Loucy (cell line): ENCODE measurements around the gene PEX14.

ENCODE experiments used
- H2AFZ ChIP-seq: fragments of 200-600 bp; sonication (generic); 2 replicates; pipeline ENCODE4 v1.6.0; 2016; ENCODE audit warnings: antibody characterized with exemption, mild to moderate bottlenecking, low read length, moderate library complexity
- H3F3A ChIP-seq: fragments of 200-600 bp; 2 replicates; pipeline ENCODE4 v1.6.0; 2016; ENCODE audit warnings: antibody characterized with exemption, low read depth, mild to moderate bottlenecking
- H3K27me3 ChIP-seq: fragments of 200-600 bp; sonication (generic); 2 replicates; pipeline ENCODE4 v1.6.1; 2014; ENCODE audit warnings: low read length, mild to moderate bottlenecking; ENCODE audit not compliant: insufficient read depth, poor library complexity, severe bottlenecking
- H3K36me3 ChIP-seq: fragments of 200-600 bp; sonication (generic); 2 replicates; pipeline ENCODE4 v1.6.1; 2016; ENCODE audit warnings: low read length; ENCODE audit not compliant: insufficient read depth
- H3K4me1 ChIP-seq: fragments of 200-600 bp; sonication (generic); 2 replicates; pipeline ENCODE4 v1.5.1; 2014; ENCODE audit warnings: low read length, mild to moderate bottlenecking; ENCODE audit not compliant: insufficient read depth, poor library complexity, severe bottlenecking
- H3K4me2 ChIP-seq: fragments of 200-600 bp; sonication (generic); 2 replicates; pipeline ENCODE4 v1.6.0; 2014; ENCODE audit warnings: antibody characterized with exemption, low read length, low read depth, mild to moderate bottlenecking; ENCODE audit not compliant: poor library complexity, severe bottlenecking
- H3K4me3 ChIP-seq: fragments of 200-600 bp; sonication (generic); 2 replicates; pipeline ENCODE4 v1.5.1; 2014; ENCODE audit warnings: low read length, mild to moderate bottlenecking, mixed read lengths; ENCODE audit not compliant: poor library complexity, severe bottlenecking
- H3K79me2 ChIP-seq: fragments of 200-600 bp; sonication (generic); 2 replicates; pipeline ENCODE4 v1.6.1; 2014; ENCODE audit warnings: low read length; ENCODE audit not compliant: insufficient read depth
- H3K9ac ChIP-seq: fragments of 200-600 bp; sonication (generic); 2 replicates; pipeline ENCODE4 v1.6.0; 2014; ENCODE audit warnings: mild to moderate bottlenecking, low read depth, low read length, moderate library complexity; ENCODE audit not compliant: poor library complexity, severe bottlenecking
- H3K9me2 ChIP-seq: fragments of 200-600 bp; sonication (generic); replicated peaks from 2 replicates; pipeline ENCODE4 v1.6.1; 2016; ENCODE audit warnings: low read depth, low read length, mixed read lengths
- H3K9me3 ChIP-seq: fragments of 200-600 bp; sonication (generic); 2 replicates; pipeline ENCODE4 v1.6.1; 2014; ENCODE audit warnings: mild to moderate bottlenecking, antibody characterized with exemption, low read length, low read depth; ENCODE audit not compliant: insufficient read depth
- H4K20me1 ChIP-seq: fragments of 200-600 bp; sonication (generic); 2 replicates; pipeline ENCODE4 v1.6.0; 2014; ENCODE audit warnings: antibody characterized with exemption, low read length, mild to moderate bottlenecking; ENCODE audit not compliant: insufficient read depth, poor library complexity, severe bottlenecking
- EZH2phosphoT487 ChIP-seq: fragments of 200-600 bp; IDR thresholded peaks from 2 replicates; pipeline ENCODE4 v1.6.1; 2018; ENCODE audit warnings: antibody characterized with exemption, mild to moderate bottlenecking, moderate library complexity, borderline replicate concordance
- TF ChIP-seq, protein P1 (sequence below): fragments of 200-600 bp; sonication (generic); conservative IDR thresholded peaks from 2 replicates; pipeline ENCODE4 v1.5.1; 2014; ENCODE audit warnings: mild to moderate bottlenecking, antibody characterized with exemption, low read length

The PEX14 gene

GRCh38 chr1:10494418-10494753 lies 19.6 kb downstream of the PEX14 start:
- no peaks in the 10 kb centered on the region for H3K9me2 ChIP-seq
- peaks cover 16% of the 10 kb centered on the region for H3K4me1 ChIP-seq
- H3F3A ChIP-seq, result no peaks in the 10 kb centered on the region
- TF ChIP-seq, protein P1, sequence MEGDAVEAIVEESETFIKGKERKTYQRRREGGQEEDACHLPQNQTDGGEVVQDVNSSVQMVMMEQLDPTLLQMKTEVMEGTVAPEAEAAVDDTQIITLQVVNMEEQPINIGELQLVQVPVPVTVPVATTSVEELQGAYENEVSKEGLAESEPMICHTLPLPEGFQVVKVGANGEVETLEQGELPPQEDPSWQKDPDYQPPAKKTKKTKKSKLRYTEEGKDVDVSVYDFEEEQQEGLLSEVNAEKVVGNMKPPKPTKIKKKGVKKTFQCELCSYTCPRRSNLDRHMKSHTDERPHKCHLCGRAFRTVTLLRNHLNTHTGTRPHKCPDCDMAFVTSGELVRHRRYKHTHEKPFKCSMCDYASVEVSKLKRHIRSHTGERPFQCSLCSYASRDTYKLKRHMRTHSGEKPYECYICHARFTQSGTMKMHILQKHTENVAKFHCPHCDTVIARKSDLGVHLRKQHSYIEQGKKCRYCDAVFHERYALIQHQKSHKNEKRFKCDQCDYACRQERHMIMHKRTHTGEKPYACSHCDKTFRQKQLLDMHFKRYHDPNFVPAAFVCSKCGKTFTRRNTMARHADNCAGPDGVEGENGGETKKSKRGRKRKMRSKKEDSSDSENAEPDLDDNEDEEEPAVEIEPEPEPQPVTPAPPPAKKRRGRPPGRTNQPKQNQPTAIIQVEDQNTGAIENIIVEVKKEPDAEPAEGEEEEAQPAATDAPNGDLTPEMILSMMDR, result no peak
- no peak for TF ChIP-seq EZH2phosphoT487
- H3K4me3 ChIP-seq, result peak overlapping the region; percentile 80
- H4K20me1 ChIP-seq, result no peaks in the 10 kb centered on the region
- H3K9ac ChIP-seq, result peak overlapping the region; percentile 80
- no peaks in the 10 kb centered on the region for H3K9me3 ChIP-seq
- no peaks in the 10 kb centered on the region for H3K27me3 ChIP-seq
- peak overlapping the region; percentile 100 for H3K4me2 ChIP-seq
- peaks cover 83% of the 10 kb centered on the region for H3K79me2 ChIP-seq
- no peak overlapping the region for H2AFZ ChIP-seq
- peaks cover 11% of the 10 kb centered on the region; the same call in 1 of the 2 replicates for H3K36me3 ChIP-seq

GRCh38 chr1:10494754-10495474 lies 20.2 kb downstream of the PEX14 start:
- peaks cover 16% of the 10 kb centered on the region for H3K4me1 ChIP-seq
- peak overlapping the region; percentile 80 for H3K4me3 ChIP-seq
- peak overlapping the region; percentile 80 for H3K9ac ChIP-seq
- TF ChIP-seq, protein P1, result peak; percentile 97
- TF ChIP-seq EZH2phosphoT487, result no peak
- peaks cover 7% of the 10 kb centered on the region; the same call in 1 of the 2 replicates for H3K36me3 ChIP-seq
- H3K9me2 ChIP-seq, result no peaks in the 10 kb centered on the region
- peak overlapping the region; percentile 93 for H2AFZ ChIP-seq
- H3F3A ChIP-seq, result no peaks in the 10 kb centered on the region
- H3K4me2 ChIP-seq, result peak overlapping the region; percentile 100
- no peaks in the 10 kb centered on the region for H3K27me3 ChIP-seq
- no peaks in the 10 kb centered on the region for H3K9me3 ChIP-seq
- H3K79me2 ChIP-seq, result peaks cover 87% of the 10 kb centered on the region
- no peaks in the 10 kb centered on the region for H4K20me1 ChIP-seq

DNA sequence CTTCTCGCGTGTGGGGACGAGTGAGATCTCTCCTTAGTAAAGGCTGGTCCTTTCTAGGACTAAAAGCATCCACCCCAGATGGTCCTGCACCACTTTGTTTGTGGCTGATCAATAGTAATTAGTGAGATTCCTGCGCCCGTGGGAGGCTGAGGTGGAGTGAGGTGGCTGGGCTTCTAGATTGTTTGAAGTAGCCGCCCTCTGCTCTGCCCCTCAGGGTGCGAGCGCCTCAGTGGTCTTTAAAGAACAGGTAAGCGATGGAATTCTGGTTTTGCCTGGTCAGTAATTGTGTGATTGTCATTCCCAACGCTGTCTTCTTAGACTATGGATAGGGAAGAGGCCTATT lies 20.7 kb downstream of the PEX14 start:
- H3K4me1 ChIP-seq, result peaks cover 16% of the 10 kb centered on the region
- H3K9me3 ChIP-seq, result no peaks in the 10 kb centered on the region
- no peaks in the 10 kb centered on the region for H3F3A ChIP-seq
- H3K4me3 ChIP-seq, result peak overlapping the region; percentile 80
- H4K20me1 ChIP-seq, result no peaks in the 10 kb centered on the region
- TF ChIP-seq, protein P1, result no peak
- TF ChIP-seq EZH2phosphoT487, result no peak
- no peaks in the 10 kb centered on the region for H3K27me3 ChIP-seq
- H3K4me2 ChIP-seq, result peak overlapping the region; percentile 100
- peaks cover 6% of the 10 kb centered on the region; the same call in 1 of the 2 replicates for H3K36me3 ChIP-seq
- no peaks in the 10 kb centered on the region for H3K9me2 ChIP-seq
- peak overlapping the region; percentile 93 for H2AFZ ChIP-seq
- H3K9ac ChIP-seq, result peak overlapping the region; percentile 80
- H3K79me2 ChIP-seq, result peaks cover 86% of the 10 kb centered on the region
